Hepatocyte (in vitro differentiated cells): ENCODE results near the gene STK39. TPM values are rescaled to one million over a fixed set of nuclear protein-coding genes. Genes with fewer than 3 reads are reported as not detected.
A peak's percentile ranks its signal among the peaks of the same experiment; 100 is the strongest.

Source experiments
- DNase-seq: peaks from one replicate; pipeline ENCODE4 v3.0.0-alpha.2; 2016; ENCODE audit warnings: low spot score
- H2AFZ ChIP-seq: fragments of 200-600 bp; sonication (generic); 2 replicates; pipeline ENCODE4 v1.6.0; 2016; ENCODE audit warnings: antibody characterized with exemption, mild to moderate bottlenecking
- H3K27ac ChIP-seq: fragments of 200-600 bp; sonication (generic); 2 replicates; pipeline ENCODE4 v1.5.1; 2016; ENCODE audit warnings: mild to moderate bottlenecking
- H3K27me3 ChIP-seq: fragments of 200-600 bp; sonication (generic); 2 replicates; pipeline ENCODE4 v1.6.1; 2016
- H3K36me3 ChIP-seq: fragments of 200-600 bp; sonication (generic); replicated peaks from 2 replicates; pipeline ENCODE4 v1.5.1; 2016; ENCODE audit warnings: low read depth; ENCODE audit not compliant: insufficient read depth
- H3K4me1 ChIP-seq: fragments of 200-600 bp; sonication (generic); 2 replicates; pipeline ENCODE4 v1.5.1; 2016; ENCODE audit warnings: mild to moderate bottlenecking, moderate library complexity; ENCODE audit not compliant: insufficient read depth
- H3K4me2 ChIP-seq: fragments of 200-600 bp; sonication (generic); 2 replicates; pipeline ENCODE4 v1.6.0; 2016
- H3K4me3 ChIP-seq: fragments of 200-600 bp; sonication (generic); 2 replicates; pipeline ENCODE4 v1.5.1; 2016; ENCODE audit warnings: mild to moderate bottlenecking
- H3K79me2 ChIP-seq: fragments of 200-600 bp; sonication (generic); 2 replicates; pipeline ENCODE4 v1.6.0; 2017; ENCODE audit warnings: mild to moderate bottlenecking
- H3K9me2 ChIP-seq: fragments of 200-600 bp; sonication (generic); replicated peaks from 2 replicates; pipeline ENCODE4 v1.6.0; 2017; ENCODE audit warnings: mild to moderate bottlenecking; ENCODE audit not compliant: insufficient read depth
- H3K9me3 ChIP-seq: fragments of 200-600 bp; sonication (generic); 2 replicates; pipeline ENCODE4 v1.5.1; 2016; ENCODE audit warnings: low read depth, mild to moderate bottlenecking
- H4K20me1 ChIP-seq: fragments of 200-600 bp; sonication (generic); 2 replicates; pipeline ENCODE4 v1.6.0; 2016; ENCODE audit warnings: mild to moderate bottlenecking; ENCODE audit not compliant: insufficient read depth, poor library complexity, severe bottlenecking
- EZH2 ChIP-seq: fragments of 200-600 bp; sonication (generic); IDR thresholded peaks from 2 replicates; pipeline ENCODE4 v1.6.1; 2016; ENCODE audit warnings: antibody characterized with exemption, mild to moderate bottlenecking, borderline replicate concordance
- EZH2phosphoT487 ChIP-seq: fragments of 200-600 bp; sonication (generic); IDR thresholded peaks from one replicate; pipeline ENCODE4 v1.6.1; 2018; ENCODE audit warnings: antibody characterized with exemption, mild to moderate bottlenecking, low read depth, moderate library complexity; ENCODE audit not compliant: unreplicated experiment, severe bottlenecking
- WGBS: methylation state at CpG from one replicate; pipeline ENCODE4 v1.1.6; 2016; ENCODE audit warnings: low lambda C conversion rate; ENCODE audit errors: missing lambda C conversion rate; 5-methylcytosine and 5-hydroxymethylcytosine counted together
- polyA plus RNA-seq: library from polyadenylated mRNA; unstranded; fragments of >200 nt; fragmentation: Nextera tagmentation; extraction: Ambion mirVana; gene quantifications from 2 replicates; pipeline ENCODE4 v1.2.1, GENCODE V29; 2016
- total RNA-seq: library from RNA; depleted of rRNA; stranded (reverse); fragments of >200 nt; gene quantifications from 2 replicates; pipeline ENCODE4 v1.2.3, GENCODE V29; 2014
- TF ChIP-seq, protein P1 (sequence below): fragments of 200-600 bp; sonication (generic); IDR thresholded peaks from 2 replicates; pipeline ENCODE4 v1.5.1; 2016; ENCODE audit warnings: antibody characterized with exemption, mild to moderate bottlenecking; ENCODE audit not compliant: poor library complexity

STK39 gene
- total and polyA plus RNA-seq, 2 experiments from 2014 or later = 26.9 to 39.4 TPM

DNA sequence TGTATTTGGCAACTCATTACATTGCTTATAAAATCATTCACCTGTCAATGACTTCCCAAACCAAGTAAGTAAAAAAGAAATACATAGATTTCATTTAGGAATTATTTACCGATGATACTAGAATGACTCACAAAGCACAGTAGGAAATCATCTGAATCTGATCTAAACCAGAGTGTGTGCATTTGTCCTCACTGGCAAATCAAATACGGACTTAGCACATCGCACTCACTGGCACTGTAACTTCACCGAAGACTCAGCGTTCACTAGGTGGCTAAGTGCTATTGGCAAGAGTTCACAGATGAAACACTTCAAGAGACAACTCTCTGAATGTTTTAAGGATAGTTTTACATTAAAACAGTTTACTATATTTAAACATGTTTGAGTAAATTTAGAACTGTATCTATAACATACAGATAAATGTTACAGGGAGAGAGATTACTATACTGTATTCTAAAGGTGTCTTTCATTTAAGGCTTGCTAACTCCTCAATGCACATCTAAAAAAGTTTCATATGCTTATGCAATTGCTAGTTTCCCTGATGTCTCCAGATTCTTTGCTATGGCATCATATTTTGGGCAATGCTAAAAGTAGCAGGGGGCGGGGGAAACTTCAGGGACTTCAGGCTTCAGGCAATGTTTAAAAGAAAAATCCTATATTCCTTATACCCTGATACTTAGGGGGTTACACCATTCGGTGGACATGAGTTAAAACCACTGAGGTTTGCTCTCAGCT is 48.8 kb downstream of the STK39 start:
- H4K20me1 ChIP-seq = no peaks in the 10 kb centered on the region
- H2AFZ ChIP-seq = no peak overlapping the region
- H3K9me3 ChIP-seq = no peaks in the 10 kb centered on the region
- peaks cover 14% of the 10 kb centered on the region for H3K4me1 ChIP-seq
- H3K9me2 ChIP-seq = no peaks in the 10 kb centered on the region
- H3K4me3 ChIP-seq = no peak overlapping the region
- peaks cover 94% of the 10 kb centered on the region for H3K79me2 ChIP-seq
- TF ChIP-seq, protein P1, sequence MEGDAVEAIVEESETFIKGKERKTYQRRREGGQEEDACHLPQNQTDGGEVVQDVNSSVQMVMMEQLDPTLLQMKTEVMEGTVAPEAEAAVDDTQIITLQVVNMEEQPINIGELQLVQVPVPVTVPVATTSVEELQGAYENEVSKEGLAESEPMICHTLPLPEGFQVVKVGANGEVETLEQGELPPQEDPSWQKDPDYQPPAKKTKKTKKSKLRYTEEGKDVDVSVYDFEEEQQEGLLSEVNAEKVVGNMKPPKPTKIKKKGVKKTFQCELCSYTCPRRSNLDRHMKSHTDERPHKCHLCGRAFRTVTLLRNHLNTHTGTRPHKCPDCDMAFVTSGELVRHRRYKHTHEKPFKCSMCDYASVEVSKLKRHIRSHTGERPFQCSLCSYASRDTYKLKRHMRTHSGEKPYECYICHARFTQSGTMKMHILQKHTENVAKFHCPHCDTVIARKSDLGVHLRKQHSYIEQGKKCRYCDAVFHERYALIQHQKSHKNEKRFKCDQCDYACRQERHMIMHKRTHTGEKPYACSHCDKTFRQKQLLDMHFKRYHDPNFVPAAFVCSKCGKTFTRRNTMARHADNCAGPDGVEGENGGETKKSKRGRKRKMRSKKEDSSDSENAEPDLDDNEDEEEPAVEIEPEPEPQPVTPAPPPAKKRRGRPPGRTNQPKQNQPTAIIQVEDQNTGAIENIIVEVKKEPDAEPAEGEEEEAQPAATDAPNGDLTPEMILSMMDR = no peak
- TF ChIP-seq EZH2phosphoT487 (no peak), EZH2 (no peak)
- H3K27me3 ChIP-seq = no peaks in the 10 kb centered on the region
- no peaks in the 10 kb centered on the region for H3K36me3 ChIP-seq
- 69% methylated on average over 7 of the region's 7 CpGs for WGBS
- DNase-seq = no peak
- H3K4me2 ChIP-seq = no peak overlapping the region
- no peak overlapping the region for H3K27ac ChIP-seq

DNA sequence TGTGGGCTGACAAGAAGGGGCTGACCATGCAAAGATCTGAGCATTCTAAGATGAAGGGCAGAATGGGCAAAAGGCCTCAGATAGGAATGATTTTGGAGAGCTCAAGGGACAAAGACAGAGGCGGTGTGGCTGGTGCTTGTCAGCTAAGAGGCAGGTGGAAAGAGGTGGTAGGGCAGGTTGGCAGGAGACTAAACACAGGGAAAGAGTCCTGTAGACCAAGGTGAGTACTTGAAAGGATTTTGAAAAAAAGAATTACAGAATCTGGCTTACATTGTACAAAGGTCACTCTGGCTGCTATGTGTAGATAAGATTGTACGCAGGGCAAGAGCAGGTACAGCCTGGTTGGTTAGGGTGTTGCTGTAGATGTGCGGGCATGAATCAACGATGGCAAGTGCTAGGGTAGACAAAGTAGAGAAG is 50.6 kb downstream of the STK39 start:
- Histone ChIP-seq H3K4me2 (peak overlapping the region; percentile 50), H3K79me2 (peaks cover 95% of the 10 kb centered on the region), H4K20me1 (no peaks in the 10 kb centered on the region), H3K4me3 (no peak overlapping the region), H3K4me1 (peaks cover 22% of the 10 kb centered on the region), H2AFZ (no peak overlapping the region), H3K9me2 (no peaks in the 10 kb centered on the region), H3K9me3 (no peaks in the 10 kb centered on the region), H3K27ac (peak overlapping the region; percentile 82), H3K36me3 (no peaks in the 10 kb centered on the region), H3K27me3 (no peaks in the 10 kb centered on the region)
- 81% methylated on average over 4 of the region's 4 CpGs for WGBS
- peak; percentile 48 for DNase-seq
- TF ChIP-seq, protein P1 = no peak
- TF ChIP-seq EZH2phosphoT487 (no peak), EZH2 (no peak)

DNA sequence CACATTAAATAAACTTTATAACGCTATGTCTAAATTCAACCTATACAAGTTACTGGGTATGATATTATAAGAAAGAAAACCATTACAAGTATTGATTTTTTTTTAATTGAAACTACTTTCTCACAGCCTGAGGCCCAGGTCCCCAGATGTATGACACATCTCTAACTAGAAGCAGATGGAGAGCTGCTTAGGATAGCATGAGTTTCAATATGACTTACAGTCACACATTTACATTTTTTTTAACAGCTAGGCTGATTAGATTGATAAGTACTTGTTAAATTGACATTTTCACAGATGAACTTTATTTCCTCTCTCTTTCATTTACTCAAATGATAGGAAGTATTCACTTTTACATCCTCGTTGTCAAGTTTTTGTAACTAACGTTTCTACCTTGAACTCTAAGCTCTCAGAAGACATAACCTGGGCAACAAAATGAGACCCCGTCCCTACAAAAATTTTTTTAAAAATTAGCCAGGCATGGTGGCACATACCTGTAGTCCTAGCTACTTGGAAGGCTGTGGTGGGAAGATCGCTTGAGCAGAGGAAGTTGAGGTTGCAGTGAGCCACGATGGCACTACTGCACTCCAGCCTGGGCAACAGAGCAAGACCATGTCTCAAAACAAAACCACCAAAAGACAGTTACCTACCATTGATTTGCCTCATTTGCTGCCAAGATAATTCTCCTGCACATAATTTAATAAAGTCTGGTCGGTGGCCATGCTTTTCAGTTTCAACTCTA is 52.4 kb downstream of the STK39 start:
- Histone ChIP-seq H2AFZ (no peak overlapping the region), H3K9me2 (no peaks in the 10 kb centered on the region), H3K79me2 (peaks cover 83% of the 10 kb centered on the region), H3K4me2 (no peak overlapping the region), H3K9me3 (no peaks in the 10 kb centered on the region), H3K36me3 (no peaks in the 10 kb centered on the region), H4K20me1 (no peaks in the 10 kb centered on the region), H3K27me3 (no peaks in the 10 kb centered on the region), H3K4me3 (no peak overlapping the region), H3K4me1 (peaks cover 36% of the 10 kb centered on the region), H3K27ac (no peak overlapping the region)
- TF ChIP-seq, protein P1 = no peak
- TF ChIP-seq EZH2 = no peak
- TF ChIP-seq EZH2phosphoT487 = no peak
- no peak for DNase-seq
- 89% methylated on average over 7 of the region's 7 CpGs for WGBS
